Measurements from ENCODE around the gene WNK1. TPM values are rescaled to one million over a fixed set of nuclear protein-coding genes. Genes with fewer than 3 reads are reported as not detected.

The WNK1 gene
- total and polyA plus RNA-seq, 12 donors: 43.5 to 408 (median 304) TPM

GRCh38 chr12:835754-836518 lies 83.6 kb downstream of the WNK1 start:
- no peaks in the 10 kb centered on the region for H3K9me3 ChIP-seq
- H3K4me3 ChIP-seq: no peak overlapping the region
- DNase-seq: no peak
- no peak for TF ChIP-seq CTCF (IDR thresholded peaks at IDR 0.05)
- H3K4me1 ChIP-seq: peaks cover 0 to 21% (median 0%) of the 10 kb centered on the region in 9 donors
- no peak for ATAC-seq
- intact Hi-C loops (cut with DNase I): no loop called here
- 98 to 99% methylated on average over 3 of the region's 3 CpGs for WGBS, 2 donors
- H3K27me3 ChIP-seq: no peaks in the 10 kb centered on the region
- no peak overlapping the region for H3K27ac ChIP-seq
- H3K36me3 ChIP-seq: peaks cover 0 to 64% (median 5%) of the 10 kb centered on the region in 9 donors

- TF ChIP-seq CTCF (IDR thresholded peaks at IDR 0.05): no peak
- Histone ChIP-seq H3K4me1 (peaks cover 0 to 21% (median 0%) of the 10 kb centered on the region in 9 donors), H3K9me3 (no peaks in the 10 kb centered on the region), H3K4me3 (no peak overlapping the region), H3K27me3 (no peaks in the 10 kb centered on the region), H3K27ac (no peak overlapping the region), H3K36me3 (peaks cover 0 to 63% (median 7%) of the 10 kb centered on the region in 9 donors)
- DNase-seq (no peak), ATAC-seq (no peak)
- 92% methylated on average over 6 of the region's 6 CpGs for WGBS, 2 donors
- intact Hi-C loops (cut with DNase I): no loop called here
Observed at GRCh38 chr12:836952-837351, 84.6 kb downstream of the WNK1 start.

DNA sequence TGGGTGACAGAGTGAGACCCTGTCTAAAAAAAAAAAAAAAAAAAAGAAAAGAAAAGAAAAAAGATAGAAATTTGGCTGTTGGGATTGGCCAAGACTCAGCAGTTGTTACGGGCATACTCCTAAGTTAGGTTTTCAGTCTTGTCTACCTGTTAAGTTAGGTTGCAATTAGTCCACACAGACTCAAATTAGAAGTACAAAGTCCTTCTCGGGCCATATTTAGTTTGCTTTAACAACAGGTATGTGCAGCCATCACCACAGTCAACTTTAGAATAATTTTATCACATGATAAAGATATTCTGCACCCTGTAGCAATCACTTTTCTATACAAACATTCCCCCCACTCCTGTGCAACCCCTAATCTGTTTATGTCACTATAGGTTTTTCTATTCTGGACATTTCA lies 85.2 kb downstream of the WNK1 start:
- Histone ChIP-seq H3K4me3 (no peak overlapping the region), H3K4me1 (peaks cover 0 to 21% (median 0%) of the 10 kb centered on the region in 9 donors), H3K9me3 (no peaks in the 10 kb centered on the region), H3K27ac (no peak overlapping the region), H3K36me3 (peaks cover 0 to 66% (median 7%) of the 10 kb centered on the region in 9 donors), H3K27me3 (no peaks in the 10 kb centered on the region)
- no peak for TF ChIP-seq CTCF (IDR thresholded peaks at IDR 0.05)
- WGBS, 2 donors: 94 to 95% methylated on average over 2 of the region's 2 CpGs
- ATAC-seq: no peak
- no peak for DNase-seq
- intact Hi-C loops (cut with DNase I): no loop called here

DNA sequence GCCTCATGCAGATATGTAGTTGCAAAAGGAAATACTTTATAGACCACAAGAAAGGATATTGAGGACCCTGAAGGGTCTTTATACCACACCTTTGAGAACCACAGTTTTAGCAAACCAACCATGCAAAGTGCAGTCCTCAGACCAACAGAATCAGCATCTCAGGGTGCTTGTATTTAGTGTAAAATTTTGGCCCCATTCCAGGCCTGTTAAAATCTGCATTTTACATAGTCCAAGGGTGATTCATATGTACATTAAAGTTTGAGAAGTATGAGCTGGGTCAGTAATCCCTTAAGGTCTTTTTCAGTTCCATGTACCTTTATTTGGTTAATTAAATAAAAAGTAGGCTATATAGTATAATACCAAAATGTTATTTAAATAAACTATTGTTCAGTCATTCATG lies 91.2 kb downstream of the WNK1 start:
- TF ChIP-seq CTCF (IDR thresholded peaks at IDR 0.05): no peak
- no peaks in the 10 kb centered on the region for H3K9me3 ChIP-seq
- peaks cover 0 to 31% (median 15%) of the 10 kb centered on the region in 9 donors for H3K4me1 ChIP-seq
- no peaks in the 10 kb centered on the region for H3K27me3 ChIP-seq
- H3K36me3 ChIP-seq: peaks cover 0 to 46% (median 0%) of the 10 kb centered on the region in 9 donors
- intact Hi-C loops (cut with DNase I): no loop called here
- H3K27ac ChIP-seq: no peak overlapping the region
- DNase-seq: no peak
- no peak for ATAC-seq
- no peak overlapping the region for H3K4me3 ChIP-seq
